Tibial nerve (tissue), 4 donors: Measurements from ENCODE around the gene SRSF3. TPM values are rescaled to one million over a fixed set of nuclear protein-coding genes. Genes with fewer than 3 reads are reported as not detected.

ENCODE experiments used
- DNase-seq, 2 donors: peaks; one replicate each; pipeline ENCODE4 v3.0.0-alpha.2; 2019; ENCODE audit warnings: low spot score in 2 of 2
- H3K27ac ChIP-seq, 4 donors: fragments of 200-600 bp; sonication (generic) in 3 of 4; one replicate each; pipeline ENCODE4 v1.5.1; 2017 to 2019; ENCODE audit warnings: mild to moderate bottlenecking in 1 of 4
- H3K27me3 ChIP-seq, 2 donors: fragments of 200-600 bp; sonication (generic) in 1 of 2; one replicate each; pipeline versions ENCODE4 v1.5.1 to v1.6.0; 2017 to 2019
- H3K36me3 ChIP-seq, 3 donors: fragments of 200-600 bp; sonication (generic); one replicate each; pipeline ENCODE4 v1.5.1; 2018 to 2019
- H3K4me1 ChIP-seq, 4 donors: fragments of 200-600 bp; sonication (generic) in 3 of 4; one replicate each; pipeline ENCODE4 v1.5.1; 2017 to 2019
- H3K4me3 ChIP-seq, 4 donors: fragments of 200-600 bp; sonication (generic) in 3 of 4; one replicate each; pipeline ENCODE4 v1.5.1; 2017 to 2019; ENCODE audit warnings: mild to moderate bottlenecking in 1 of 4, moderate library complexity in 1 of 4
- H3K9me3 ChIP-seq, 4 donors: fragments of 200-600 bp; sonication (generic) in 3 of 4; one replicate each; pipeline ENCODE4 v1.5.1; 2017 to 2019
- CTCF ChIP-seq, 5 experiments: fragments of 200-600 bp in 3 of 5; fragments of 450-650 bp in 2 of 5; sonication (generic) in 3 of 5; IDR thresholded peaks; one replicate each; pipeline ENCODE4 v1.5.1; 2016 to 2019; ENCODE audit warnings: antibody characterized with exemption in 5 of 5, mild to moderate bottlenecking in 3 of 5, moderate library complexity in 2 of 5
- EP300 ChIP-seq, 2 donors: sonication (generic); formaldehyde crosslinking; IDR thresholded peaks; one replicate each; pipeline ENCODE4 v1.6.1; 2017; ENCODE audit warnings: antibody characterized with exemption in 2 of 2, mild to moderate bottlenecking in 1 of 2
- POLR2A ChIP-seq, 2 donors: fragments of 450-650 bp; IDR thresholded peaks; one replicate each; pipeline ENCODE4 v1.6.1; 2017; ENCODE audit warnings: antibody characterized with exemption in 2 of 2, mild to moderate bottlenecking in 2 of 2, moderate library complexity in 2 of 2
- WGBS, 2 donors: methylation state at CpG; one replicate each; pipeline ENCODE4 v1.1.5; 2018; 5-methylcytosine and 5-hydroxymethylcytosine counted together
- total RNA-seq, 4 donors: library from RNA; depleted of rRNA; stranded (reverse); fragments of >200 nt; gene quantifications; one replicate each; pipeline ENCODE4 v1.1.0, GENCODE V29; 2016

Gene SRSF3
- total RNA-seq, 4 donors from 2014 or later: 185 to 260 (median 221) TPM

- Histone ChIP-seq H3K27me3 (no peaks in the 10 kb centered on the region), H3K4me3 (no peak overlapping the region), H3K9me3 (no peaks in the 10 kb centered on the region), H3K27ac (peak overlapping the region in 1 of 4 donors; percentile 30), H3K4me1 (peaks cover 0 to 69% (median 19%) of the 10 kb centered on the region in 4 donors), H3K36me3 (peaks cover 0 to 100% (median 21%) of the 10 kb centered on the region in 3 donors)
- DNase-seq: no peak
- TF ChIP-seq CTCF (IDR thresholded peaks at IDR 0.05): no peak
- TF ChIP-seq EP300 (IDR thresholded peaks at IDR 0.05): no peak
- TF ChIP-seq POLR2A (IDR thresholded peaks at IDR 0.05): no peak
- WGBS, 2 donors: 81 to 82% methylated on average over 10 of the region's 10 CpGs
These were observed 13.7 kb downstream of the SRSF3 start for GRCh38 chr6:36607683-36608386.

GRCh38 chr6:36608788-36609563 lies 14.8 kb downstream of the SRSF3 start:
- 64 to 73% methylated on average over 5 of the region's 5 CpGs for WGBS, 2 donors

DNA sequence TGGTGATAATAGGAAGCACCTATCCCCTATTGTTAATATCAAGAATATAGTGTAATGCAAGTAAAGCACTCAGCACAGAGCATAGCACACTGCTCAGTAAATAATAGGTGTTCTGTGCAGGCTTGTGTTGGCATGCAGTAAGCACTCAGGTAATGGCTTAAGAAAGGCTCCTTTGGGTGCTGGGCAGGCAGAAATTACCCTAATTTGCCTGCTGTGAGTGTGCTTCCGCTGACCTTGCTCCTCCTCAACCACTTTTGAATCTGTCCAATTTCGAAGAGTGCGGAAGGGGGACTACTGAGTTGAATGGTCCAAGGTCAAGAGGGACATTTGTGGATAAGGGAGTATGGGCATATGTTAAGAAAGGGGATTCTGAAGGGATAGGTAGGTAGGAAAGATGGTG lies 15.4 kb downstream of the SRSF3 start:
- Histone ChIP-seq H3K36me3 (peaks cover 0 to 98% (median 14%) of the 10 kb centered on the region in 3 donors), H3K27ac (no peak overlapping the region), H3K4me3 (no peak overlapping the region), H3K4me1 (peaks cover 0 to 52% (median 9%) of the 10 kb centered on the region in 4 donors), H3K9me3 (no peaks in the 10 kb centered on the region), H3K27me3 (no peaks in the 10 kb centered on the region)
- DNase-seq: no peak
- no peak for TF ChIP-seq POLR2A (IDR thresholded peaks at IDR 0.05)
- no peak for TF ChIP-seq CTCF (IDR thresholded peaks at IDR 0.05)
- TF ChIP-seq EP300 (IDR thresholded peaks at IDR 0.05): no peak
- WGBS, 2 donors: 93 to 98% methylated on average over 3 of the region's 3 CpGs

More at GRCh38 chr6:36608788-36609563, 14.8 kb downstream of the SRSF3 start:
- Histone ChIP-seq H3K27ac (no peak overlapping the region), H3K9me3 (no peaks in the 10 kb centered on the region), H3K36me3 (peaks cover 0 to 100% (median 16%) of the 10 kb centered on the region in 3 donors), H3K27me3 (no peaks in the 10 kb centered on the region), H3K4me1 (peaks cover 0 to 57% (median 12%) of the 10 kb centered on the region in 4 donors), H3K4me3 (no peak overlapping the region)
- no peak for TF ChIP-seq EP300 (IDR thresholded peaks at IDR 0.05)
- TF ChIP-seq POLR2A (IDR thresholded peaks at IDR 0.05): no peak
- no peak for TF ChIP-seq CTCF (IDR thresholded peaks at IDR 0.05)
- no peak for DNase-seq

DNA sequence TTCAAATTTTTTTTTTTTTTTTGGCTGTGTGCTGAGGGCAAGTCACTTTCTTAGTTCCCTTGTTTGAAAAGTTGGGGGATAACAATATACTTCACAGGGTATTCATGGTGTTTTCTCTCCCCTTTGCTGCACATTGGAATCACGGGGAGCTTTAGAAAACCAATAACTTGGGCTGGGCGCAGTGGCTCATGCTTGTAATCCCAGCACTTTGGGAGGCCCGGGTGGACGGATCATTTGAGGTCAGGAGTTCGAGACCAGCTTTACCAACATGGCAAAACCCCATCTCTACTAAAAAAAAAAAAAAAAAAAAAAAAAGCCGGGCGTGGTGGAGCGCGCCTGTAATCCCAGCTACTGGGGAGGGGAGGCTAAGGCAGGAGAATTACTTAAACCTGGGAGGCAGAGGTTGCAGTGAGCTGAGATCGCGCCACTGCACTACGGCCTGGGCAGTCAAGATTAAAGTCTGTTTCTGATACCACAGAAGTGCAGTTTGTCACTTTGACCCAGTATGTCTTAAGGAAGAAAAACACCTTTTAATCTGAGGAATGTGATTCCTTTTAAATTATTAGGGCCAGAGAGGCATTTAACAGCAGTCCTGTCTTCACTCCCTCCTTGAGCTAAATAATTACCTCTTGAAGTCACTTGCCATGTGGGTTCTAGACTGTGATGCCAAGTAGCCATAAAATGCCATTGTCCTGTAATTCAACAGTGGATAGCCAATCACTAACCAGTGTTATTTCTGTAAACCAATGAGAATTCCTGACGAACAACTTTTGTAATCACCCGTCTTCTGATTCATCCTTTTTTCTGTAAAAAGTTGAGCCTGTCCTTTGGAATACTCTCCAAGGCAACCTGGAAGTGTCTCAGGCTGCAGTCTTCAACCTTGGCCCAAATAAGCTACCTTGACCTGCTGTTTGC lies 16.1 kb downstream of the SRSF3 start:
- TF ChIP-seq POLR2A (IDR thresholded peaks at IDR 0.05): no peak
- TF ChIP-seq CTCF (IDR thresholded peaks at IDR 0.05): no peak
- Histone ChIP-seq H3K9me3 (no peaks in the 10 kb centered on the region), H3K27me3 (no peaks in the 10 kb centered on the region), H3K36me3 (peaks cover 0 to 94% (median 7%) of the 10 kb centered on the region in 3 donors), H3K4me3 (no peak overlapping the region), H3K4me1 (peaks cover 0 to 50% (median 7%) of the 10 kb centered on the region in 4 donors), H3K27ac (peak overlapping the region in 1 of 4 donors; percentile 6)
- WGBS, 2 donors: 91 to 94% methylated on average over 14 of the region's 14 CpGs
- DNase-seq: no peak
